ENCODE results near the gene CPNE9.

DNA sequence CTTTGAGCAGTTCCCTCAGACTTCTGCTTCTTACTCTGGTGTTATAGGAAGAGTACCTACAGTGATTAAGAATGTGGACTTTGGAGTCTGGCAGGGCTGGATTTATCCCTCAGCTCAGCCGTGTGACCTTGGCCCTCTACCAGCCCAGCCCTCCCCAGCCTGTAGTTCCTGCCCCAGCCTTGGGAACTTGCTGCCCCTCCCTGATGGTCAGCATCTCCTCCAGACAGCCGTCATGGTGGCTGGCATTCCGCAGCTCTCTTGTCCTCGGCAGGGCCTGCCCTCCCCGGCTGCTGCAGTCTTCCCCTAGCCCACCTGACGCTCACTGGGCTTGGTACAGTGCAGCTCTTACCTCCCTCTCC lies 21.9 kb upstream of the CPNE9 start:
- TF ChIP-seq, protein P1, sequence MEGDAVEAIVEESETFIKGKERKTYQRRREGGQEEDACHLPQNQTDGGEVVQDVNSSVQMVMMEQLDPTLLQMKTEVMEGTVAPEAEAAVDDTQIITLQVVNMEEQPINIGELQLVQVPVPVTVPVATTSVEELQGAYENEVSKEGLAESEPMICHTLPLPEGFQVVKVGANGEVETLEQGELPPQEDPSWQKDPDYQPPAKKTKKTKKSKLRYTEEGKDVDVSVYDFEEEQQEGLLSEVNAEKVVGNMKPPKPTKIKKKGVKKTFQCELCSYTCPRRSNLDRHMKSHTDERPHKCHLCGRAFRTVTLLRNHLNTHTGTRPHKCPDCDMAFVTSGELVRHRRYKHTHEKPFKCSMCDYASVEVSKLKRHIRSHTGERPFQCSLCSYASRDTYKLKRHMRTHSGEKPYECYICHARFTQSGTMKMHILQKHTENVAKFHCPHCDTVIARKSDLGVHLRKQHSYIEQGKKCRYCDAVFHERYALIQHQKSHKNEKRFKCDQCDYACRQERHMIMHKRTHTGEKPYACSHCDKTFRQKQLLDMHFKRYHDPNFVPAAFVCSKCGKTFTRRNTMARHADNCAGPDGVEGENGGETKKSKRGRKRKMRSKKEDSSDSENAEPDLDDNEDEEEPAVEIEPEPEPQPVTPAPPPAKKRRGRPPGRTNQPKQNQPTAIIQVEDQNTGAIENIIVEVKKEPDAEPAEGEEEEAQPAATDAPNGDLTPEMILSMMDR (IDR thresholded peaks at IDR 0.05; ENCODE audit: insufficient read depth, low read length, poor library complexity, severe bottlenecking) = no peak
- no peak for TF ChIP-seq EZH2phosphoT487 (conservative IDR thresholded peaks at IDR 0.05; ENCODE audit: low read length)

Data from SU-DHL-6 (cell line).